HepG2 (cell line): ENCODE results near the gene GNG3. TPM values are rescaled to one million over a fixed set of nuclear protein-coding genes. Genes with fewer than 3 reads are reported as not detected.

Experiments used
- AGO2 ChIP-seq: fragments of 200-400 bp; formaldehyde crosslinking; optimal IDR thresholded peaks from 2 replicates; pipeline ENCODE3; 2017; ENCODE audit warnings: mild to moderate bottlenecking, low read depth, low read length, moderate library complexity
- HES4 ChIP-seq: sonication (generic); formaldehyde crosslinking; IDR thresholded peaks from 2 replicates; pipeline ENCODE4 v1.9.0; 2021; ENCODE audit warnings: mild to moderate bottlenecking, missing genetic modification reagents, borderline replicate concordance
- HNRNPUL1 ChIP-seq: fragments of 200-400 bp; formaldehyde crosslinking; IDR thresholded peaks from 2 replicates; pipeline ENCODE4 v1.6.1; 2017; ENCODE audit warnings: low read depth, mild to moderate bottlenecking, low read length, moderate library complexity
- RBAK ChIP-seq: sonication (generic); formaldehyde crosslinking; IDR thresholded peaks from 2 replicates; pipeline ENCODE4 v1.5.1; 2020; ENCODE audit warnings: mild to moderate bottlenecking, missing genetic modification reagents
- SMYD3 ChIP-seq: sonication (generic); formaldehyde crosslinking; IDR thresholded peaks from 2 replicates; pipeline ENCODE4 v1.8.1; 2023; ENCODE audit warnings: mild to moderate bottlenecking, missing genetic modification reagents
- U2AF1 ChIP-seq: fragments of 200-400 bp; formaldehyde crosslinking; optimal IDR thresholded peaks from 2 replicates; pipeline ENCODE3; 2017; ENCODE audit warnings: mild to moderate bottlenecking, low read depth, low read length
- XRCC5 ChIP-seq: fragments of 200-400 bp; formaldehyde crosslinking; optimal IDR thresholded peaks from 2 replicates; pipeline ENCODE3; 2017; ENCODE audit warnings: mild to moderate bottlenecking, low read length
- ZFP41 ChIP-seq: sonication (generic); formaldehyde crosslinking; IDR thresholded peaks from 2 replicates; pipeline ENCODE4 v1.4.0; 2020; ENCODE audit warnings: mild to moderate bottlenecking, missing genetic modification reagents, borderline replicate concordance
- ZKSCAN5 ChIP-seq: sonication (generic); formaldehyde crosslinking; IDR thresholded peaks from 2 replicates; pipeline ENCODE4 v1.5.1; 2020; ENCODE audit warnings: mild to moderate bottlenecking, missing genetic modification reagents
- ZNF350 ChIP-seq: sonication (generic); formaldehyde crosslinking; IDR thresholded peaks from 2 replicates; pipeline ENCODE4 v1.4.0; 2020; ENCODE audit warnings: mild to moderate bottlenecking, low read depth, missing genetic modification reagents, borderline replicate concordance
- polyA plus RNA-seq, 8 experiments: library from polyadenylated mRNA; depleted of rRNA in 3 of 8; stranded (reverse) in 7 of 8; unstranded in 1 of 8; fragments of >200 nt; fragmentation: Illumina TruSeq in 4 of 8; extraction: Trizol in 4 of 8; gene quantifications; 2 replicates each; pipeline versions ENCODE4 v1.2.1 to v1.2.3, GENCODE V29; 2011 to 2016; ENCODE audit warnings: low read depth in 4 of 8, missing spikeins in 1 of 8, mixed read lengths in 1 of 8; ENCODE audit not compliant: insufficient read depth in 1 of 8
- total RNA-seq, 5 experiments: library from RNA; depleted of rRNA; stranded (reverse); fragments of >200 nt; fragmentation: Illumina TruSeq; extraction: Trizol; gene quantifications; 2 replicates each; pipeline ENCODE4 v1.2.3, GENCODE V29; 2016; ENCODE audit warnings: low read depth in 1 of 5
- TF ChIP-seq, protein P1 (sequence below): sonication (generic); formaldehyde crosslinking; IDR thresholded peaks from 2 replicates; pipeline ENCODE4 v1.4.0; 2020; ENCODE audit warnings: mild to moderate bottlenecking, missing genetic modification reagents
- TF ChIP-seq, protein P2 (sequence below): sonication (generic); formaldehyde crosslinking; IDR thresholded peaks from 2 replicates; pipeline ENCODE4 v1.8.0; 2022; ENCODE audit warnings: low read depth, missing genetic modification reagents
- TF ChIP-seq, protein P3 (sequence below), 2 experiments: sonication (generic) in 1 of 2; formaldehyde crosslinking in 1 of 2; IDR thresholded peaks; 2 replicates each; pipeline versions ENCODE4 v1.4.0 to v1.6.1; 2018 to 2020; ENCODE audit warnings: missing genetic modification reagents in 2 of 2, borderline replicate concordance in 1 of 2, low read depth in 1 of 2, mild to moderate bottlenecking in 1 of 2, missing biosample characterization in 1 of 2
- TF ChIP-seq, protein P4 (sequence below): sonication (generic); formaldehyde crosslinking; IDR thresholded peaks from 2 replicates; pipeline ENCODE4 v1.4.0; 2020; ENCODE audit warnings: missing genetic modification reagents
- TF ChIP-seq, protein P5 (sequence below): IDR thresholded peaks from 2 replicates; pipeline ENCODE4 v1.6.1; 2018; ENCODE audit warnings: missing genetic modification reagents, mild to moderate bottlenecking, missing compliant biosample characterization

Gene GNG3
- total and polyA plus RNA-seq, 2 of the 13 experiments (the other 11 are each of a cell fraction or from before 2014, with no cell fraction given): not detected

DNA sequence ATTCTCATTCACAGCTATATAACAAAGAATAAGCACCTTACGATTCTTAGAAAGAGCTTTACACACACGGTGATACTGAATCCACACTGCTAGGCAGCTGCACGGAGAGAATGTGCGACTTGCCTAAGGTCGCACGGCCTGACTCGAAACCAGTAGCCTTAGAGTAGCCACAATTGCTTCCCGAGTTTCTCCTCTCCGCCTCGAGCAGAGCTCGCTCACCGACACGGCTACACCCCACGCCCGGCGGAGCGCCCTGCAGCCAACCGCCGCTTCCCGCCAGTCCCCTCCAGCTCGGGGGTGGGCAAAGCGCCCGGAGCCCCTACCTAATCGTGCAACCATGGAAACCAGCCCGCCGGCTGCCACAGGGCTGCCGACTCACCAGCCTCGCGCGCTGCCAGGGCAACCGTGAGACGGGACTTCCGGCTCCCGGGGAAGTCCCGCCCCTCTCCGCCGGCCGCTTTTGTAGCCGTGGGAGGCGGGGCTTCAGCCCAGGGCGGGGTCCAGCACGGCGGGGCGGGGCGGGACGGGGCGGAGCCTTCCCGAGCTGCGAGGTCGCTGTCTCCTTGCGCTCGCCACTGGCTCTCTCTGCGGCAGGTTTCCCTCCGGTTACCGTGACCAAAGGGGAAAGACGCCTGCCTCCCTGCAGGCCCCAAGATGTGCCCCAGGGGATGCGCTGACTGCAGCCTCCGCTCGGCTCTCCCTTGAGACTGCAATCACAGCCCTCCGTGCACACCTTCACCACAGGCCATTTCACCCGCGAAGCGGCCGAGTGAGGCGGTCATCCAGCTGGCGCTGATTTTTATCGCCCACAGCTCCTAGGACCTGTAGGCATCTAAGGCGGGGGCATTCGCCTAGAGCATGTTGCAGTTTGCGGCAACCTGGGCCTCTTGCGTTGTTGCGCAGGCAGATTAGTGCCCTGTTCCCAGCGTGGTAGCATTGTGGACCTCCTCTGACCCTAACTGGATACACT is 1.3 kb upstream of the GNG3 start (continued):
- no peak for TF ChIP-seq RBAK (CRISPR knock-in tag)
- TF ChIP-seq SMYD3: no peak
- TF ChIP-seq, protein P1, sequence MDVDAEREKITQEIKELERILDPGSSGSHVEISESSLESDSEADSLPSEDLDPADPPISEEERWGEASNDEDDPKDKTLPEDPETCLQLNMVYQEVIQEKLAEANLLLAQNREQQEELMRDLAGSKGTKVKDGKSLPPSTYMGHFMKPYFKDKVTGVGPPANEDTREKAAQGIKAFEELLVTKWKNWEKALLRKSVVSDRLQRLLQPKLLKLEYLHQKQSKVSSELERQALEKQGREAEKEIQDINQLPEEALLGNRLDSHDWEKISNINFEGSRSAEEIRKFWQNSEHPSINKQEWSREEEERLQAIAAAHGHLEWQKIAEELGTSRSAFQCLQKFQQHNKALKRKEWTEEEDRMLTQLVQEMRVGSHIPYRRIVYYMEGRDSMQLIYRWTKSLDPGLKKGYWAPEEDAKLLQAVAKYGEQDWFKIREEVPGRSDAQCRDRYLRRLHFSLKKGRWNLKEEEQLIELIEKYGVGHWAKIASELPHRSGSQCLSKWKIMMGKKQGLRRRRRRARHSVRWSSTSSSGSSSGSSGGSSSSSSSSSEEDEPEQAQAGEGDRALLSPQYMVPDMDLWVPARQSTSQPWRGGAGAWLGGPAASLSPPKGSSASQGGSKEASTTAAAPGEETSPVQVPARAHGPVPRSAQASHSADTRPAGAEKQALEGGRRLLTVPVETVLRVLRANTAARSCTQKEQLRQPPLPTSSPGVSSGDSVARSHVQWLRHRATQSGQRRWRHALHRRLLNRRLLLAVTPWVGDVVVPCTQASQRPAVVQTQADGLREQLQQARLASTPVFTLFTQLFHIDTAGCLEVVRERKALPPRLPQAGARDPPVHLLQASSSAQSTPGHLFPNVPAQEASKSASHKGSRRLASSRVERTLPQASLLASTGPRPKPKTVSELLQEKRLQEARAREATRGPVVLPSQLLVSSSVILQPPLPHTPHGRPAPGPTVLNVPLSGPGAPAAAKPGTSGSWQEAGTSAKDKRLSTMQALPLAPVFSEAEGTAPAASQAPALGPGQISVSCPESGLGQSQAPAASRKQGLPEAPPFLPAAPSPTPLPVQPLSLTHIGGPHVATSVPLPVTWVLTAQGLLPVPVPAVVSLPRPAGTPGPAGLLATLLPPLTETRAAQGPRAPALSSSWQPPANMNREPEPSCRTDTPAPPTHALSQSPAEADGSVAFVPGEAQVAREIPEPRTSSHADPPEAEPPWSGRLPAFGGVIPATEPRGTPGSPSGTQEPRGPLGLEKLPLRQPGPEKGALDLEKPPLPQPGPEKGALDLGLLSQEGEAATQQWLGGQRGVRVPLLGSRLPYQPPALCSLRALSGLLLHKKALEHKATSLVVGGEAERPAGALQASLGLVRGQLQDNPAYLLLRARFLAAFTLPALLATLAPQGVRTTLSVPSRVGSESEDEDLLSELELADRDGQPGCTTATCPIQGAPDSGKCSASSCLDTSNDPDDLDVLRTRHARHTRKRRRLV (CRISPR knock-in tag): peak; percentile 68; the same call in 1 of the 2 replicates
- no peak for TF ChIP-seq ZKSCAN5 (CRISPR knock-in tag)
- TF ChIP-seq ZFP41: no peak
- peak; percentile 35 for TF ChIP-seq XRCC5
- TF ChIP-seq HNRNPUL1: no peak
- TF ChIP-seq, protein P2, sequence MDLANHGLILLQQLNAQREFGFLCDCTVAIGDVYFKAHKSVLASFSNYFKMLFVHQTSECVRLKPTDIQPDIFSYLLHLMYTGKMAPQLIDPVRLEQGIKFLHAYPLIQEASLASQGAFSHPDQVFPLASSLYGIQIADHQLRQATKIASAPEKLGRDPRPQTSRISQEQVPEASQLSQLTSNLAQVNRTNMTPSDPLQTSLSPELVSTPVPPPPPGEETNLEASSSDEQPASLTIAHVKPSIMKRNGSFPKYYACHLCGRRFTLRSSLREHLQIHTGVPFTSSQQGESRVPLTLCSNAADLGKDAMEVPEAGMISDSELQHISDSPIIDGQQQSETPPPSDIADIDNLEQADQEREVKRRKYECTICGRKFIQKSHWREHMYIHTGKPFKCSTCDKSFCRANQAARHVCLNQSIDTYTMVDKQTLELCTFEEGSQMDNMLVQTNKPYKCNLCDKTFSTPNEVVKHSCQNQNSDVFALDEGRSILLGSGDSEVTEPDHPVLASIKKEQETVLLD: peak; percentile 34; the same call in 1 of the 2 replicates
- TF ChIP-seq ZNF350 (CRISPR knock-in tag): 0 out of 2 replicates have a peak, but pooled peaks have one; percentile 29
- TF ChIP-seq, protein P3, sequence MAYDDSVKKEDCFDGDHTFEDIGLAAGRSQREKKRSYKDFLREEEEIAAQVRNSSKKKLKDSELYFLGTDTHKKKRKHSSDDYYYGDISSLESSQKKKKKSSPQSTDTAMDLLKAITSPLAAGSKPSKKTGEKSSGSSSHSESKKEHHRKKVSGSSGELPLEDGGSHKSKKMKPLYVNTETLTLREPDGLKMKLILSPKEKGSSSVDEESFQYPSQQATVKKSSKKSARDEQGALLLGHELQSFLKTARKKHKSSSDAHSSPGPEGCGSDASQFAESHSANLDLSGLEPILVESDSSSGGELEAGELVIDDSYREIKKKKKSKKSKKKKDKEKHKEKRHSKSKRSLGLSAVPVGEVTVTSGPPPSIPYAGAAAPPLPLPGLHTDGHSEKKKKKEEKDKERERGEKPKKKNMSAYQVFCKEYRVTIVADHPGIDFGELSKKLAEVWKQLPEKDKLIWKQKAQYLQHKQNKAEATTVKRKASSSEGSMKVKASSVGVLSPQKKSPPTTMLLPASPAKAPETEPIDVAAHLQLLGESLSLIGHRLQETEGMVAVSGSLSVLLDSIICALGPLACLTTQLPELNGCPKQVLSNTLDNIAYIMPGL (CRISPR knock-in tag; IDR thresholded peaks at IDR 0.05; ENCODE audit: borderline replicate concordance in 1 of 2, low read depth in 1 of 2): peak in 1 of 2 experiments; percentile 17; a peak in 1 of 4 replicates
- TF ChIP-seq, protein P4, sequence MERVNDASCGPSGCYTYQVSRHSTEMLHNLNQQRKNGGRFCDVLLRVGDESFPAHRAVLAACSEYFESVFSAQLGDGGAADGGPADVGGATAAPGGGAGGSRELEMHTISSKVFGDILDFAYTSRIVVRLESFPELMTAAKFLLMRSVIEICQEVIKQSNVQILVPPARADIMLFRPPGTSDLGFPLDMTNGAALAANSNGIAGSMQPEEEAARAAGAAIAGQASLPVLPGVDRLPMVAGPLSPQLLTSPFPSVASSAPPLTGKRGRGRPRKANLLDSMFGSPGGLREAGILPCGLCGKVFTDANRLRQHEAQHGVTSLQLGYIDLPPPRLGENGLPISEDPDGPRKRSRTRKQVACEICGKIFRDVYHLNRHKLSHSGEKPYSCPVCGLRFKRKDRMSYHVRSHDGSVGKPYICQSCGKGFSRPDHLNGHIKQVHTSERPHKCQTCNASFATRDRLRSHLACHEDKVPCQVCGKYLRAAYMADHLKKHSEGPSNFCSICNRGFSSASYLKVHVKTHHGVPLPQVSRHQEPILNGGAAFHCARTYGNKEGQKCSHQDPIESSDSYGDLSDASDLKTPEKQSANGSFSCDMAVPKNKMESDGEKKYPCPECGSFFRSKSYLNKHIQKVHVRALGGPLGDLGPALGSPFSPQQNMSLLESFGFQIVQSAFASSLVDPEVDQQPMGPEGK (CRISPR knock-in tag): peak; percentile 92
- TF ChIP-seq, protein P5, sequence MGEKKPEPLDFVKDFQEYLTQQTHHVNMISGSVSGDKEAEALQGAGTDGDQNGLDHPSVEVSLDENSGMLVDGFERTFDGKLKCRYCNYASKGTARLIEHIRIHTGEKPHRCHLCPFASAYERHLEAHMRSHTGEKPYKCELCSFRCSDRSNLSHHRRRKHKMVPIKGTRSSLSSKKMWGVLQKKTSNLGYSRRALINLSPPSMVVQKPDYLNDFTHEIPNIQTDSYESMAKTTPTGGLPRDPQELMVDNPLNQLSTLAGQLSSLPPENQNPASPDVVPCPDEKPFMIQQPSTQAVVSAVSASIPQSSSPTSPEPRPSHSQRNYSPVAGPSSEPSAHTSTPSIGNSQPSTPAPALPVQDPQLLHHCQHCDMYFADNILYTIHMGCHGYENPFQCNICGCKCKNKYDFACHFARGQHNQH (CRISPR knock-in tag): 0 out of 2 replicates have a peak, but pooled peaks have one; percentile 39
- 0 out of 2 replicates have a peak, but pooled peaks have one; percentile 31 for TF ChIP-seq HES4 (CRISPR knock-in tag)
- no peak for TF ChIP-seq U2AF1
- TF ChIP-seq AGO2: peak; percentile 99
